GM23248 (cell line): ENCODE data around the gene DUSP16.

Source experiments
- EZH2 ChIP-seq: fragments of 200-600 bp; sonication (generic); IDR thresholded peaks from 2 replicates; pipeline ENCODE4 v1.6.1; 2018; ENCODE audit warnings: antibody characterized with exemption, mild to moderate bottlenecking; ENCODE audit not compliant: insufficient read depth, poor library complexity, severe bottlenecking
- EZH2phosphoT487 ChIP-seq: fragments of 200-600 bp; sonication (generic); IDR thresholded peaks from 2 replicates; pipeline ENCODE4 v1.6.1; 2018; ENCODE audit warnings: antibody characterized with exemption, moderate library complexity, mild to moderate bottlenecking, low read depth; ENCODE audit not compliant: insufficient read depth

GRCh38 chr12:12445882-12446181 lies 116.8 kb downstream of the DUSP16 start:
- TF ChIP-seq EZH2phosphoT487: no peak
- no peak for TF ChIP-seq EZH2
